ENCODE results near the gene TSPYL4.
A peak's percentile ranks its signal among the peaks of the same experiment; 100 is the strongest.

TSPYL4 gene

DNA sequence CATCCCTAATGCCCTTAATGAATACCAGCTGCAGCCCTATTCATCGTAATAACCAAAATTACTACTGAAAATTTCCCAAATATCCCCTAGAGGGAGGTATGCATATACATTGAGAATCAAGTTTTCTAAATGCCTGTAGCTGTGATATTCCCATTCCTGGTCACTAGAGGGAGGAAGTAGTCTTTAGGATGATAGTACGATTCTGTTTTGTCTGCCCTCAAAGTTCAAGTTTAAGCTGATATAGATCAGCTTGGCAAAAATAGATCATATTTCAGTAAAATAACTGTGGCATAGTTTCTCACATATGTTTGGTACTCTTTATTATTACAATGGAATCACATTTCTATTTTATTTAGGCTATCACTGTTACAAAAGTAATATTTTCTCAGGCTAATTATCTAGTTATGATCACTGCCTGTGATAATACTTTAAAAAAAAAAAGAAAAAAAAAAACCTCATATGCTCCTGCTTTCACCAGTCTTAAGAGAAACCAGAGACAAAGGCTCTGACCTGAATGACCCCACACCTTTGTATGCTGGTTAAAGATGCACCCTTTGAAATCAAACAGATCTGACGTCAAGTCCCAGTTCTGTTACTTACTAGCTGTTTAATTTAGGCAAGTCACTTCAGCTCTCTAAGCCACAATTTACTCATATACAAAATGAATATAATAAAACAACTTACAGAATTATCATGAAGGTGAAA lies 14.9 kb upstream of the TSPYL4 start:
- peak; percentile 75 for DNase-seq

DNA sequence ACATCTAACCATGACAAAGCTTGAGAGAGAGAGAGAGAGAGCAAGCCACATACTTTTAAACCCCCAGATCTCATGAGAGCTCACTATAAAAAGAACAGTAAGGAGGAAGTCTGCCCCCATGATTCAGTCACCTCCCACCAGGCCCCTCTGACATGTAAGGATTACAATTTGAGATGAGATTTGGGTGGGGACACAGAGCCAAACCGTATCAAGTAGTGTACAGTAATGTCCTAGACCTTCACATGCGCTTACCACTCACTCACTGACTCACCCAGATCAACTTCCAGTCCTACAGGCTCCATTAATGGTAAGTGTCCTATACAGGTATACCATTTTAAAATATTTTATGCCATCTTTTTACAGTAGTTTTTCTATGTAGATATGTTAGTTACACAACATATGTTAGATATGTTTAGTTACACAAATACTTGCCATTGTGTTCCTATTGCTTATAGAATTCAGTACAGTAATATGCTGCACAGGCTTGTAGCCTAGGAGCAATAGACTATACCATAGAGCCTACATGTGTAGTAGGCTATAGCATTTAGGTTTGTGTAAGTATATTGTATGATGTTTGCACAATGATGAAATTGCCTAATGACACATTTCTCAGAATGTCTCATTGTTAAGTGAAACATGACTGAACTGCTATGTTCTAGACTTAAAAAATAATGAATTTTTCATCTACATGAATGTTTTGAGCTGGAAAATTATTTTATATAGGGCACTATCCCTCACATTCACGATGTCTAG lies 14.1 kb upstream of the TSPYL4 start:
- DNase-seq, result no peak

DNA sequence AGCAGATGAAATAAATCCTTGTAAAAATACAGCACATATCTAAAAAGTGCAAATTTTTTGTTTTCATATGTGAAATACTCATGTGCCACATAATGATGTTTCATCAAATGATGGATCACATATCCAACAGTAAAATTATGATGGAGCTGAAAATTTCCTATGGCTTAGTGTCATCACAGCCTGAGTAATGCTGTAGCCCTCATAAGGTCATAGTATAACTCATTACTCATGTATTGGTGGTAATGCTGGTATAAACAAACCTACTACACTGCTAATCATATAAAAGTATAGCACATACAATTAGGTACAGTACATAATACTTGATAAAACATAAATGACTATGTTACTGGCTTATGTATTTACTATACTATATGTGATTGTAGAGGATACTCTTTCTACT lies 12.9 kb upstream of the TSPYL4 start:
- DNase-seq, result no peak

DNA sequence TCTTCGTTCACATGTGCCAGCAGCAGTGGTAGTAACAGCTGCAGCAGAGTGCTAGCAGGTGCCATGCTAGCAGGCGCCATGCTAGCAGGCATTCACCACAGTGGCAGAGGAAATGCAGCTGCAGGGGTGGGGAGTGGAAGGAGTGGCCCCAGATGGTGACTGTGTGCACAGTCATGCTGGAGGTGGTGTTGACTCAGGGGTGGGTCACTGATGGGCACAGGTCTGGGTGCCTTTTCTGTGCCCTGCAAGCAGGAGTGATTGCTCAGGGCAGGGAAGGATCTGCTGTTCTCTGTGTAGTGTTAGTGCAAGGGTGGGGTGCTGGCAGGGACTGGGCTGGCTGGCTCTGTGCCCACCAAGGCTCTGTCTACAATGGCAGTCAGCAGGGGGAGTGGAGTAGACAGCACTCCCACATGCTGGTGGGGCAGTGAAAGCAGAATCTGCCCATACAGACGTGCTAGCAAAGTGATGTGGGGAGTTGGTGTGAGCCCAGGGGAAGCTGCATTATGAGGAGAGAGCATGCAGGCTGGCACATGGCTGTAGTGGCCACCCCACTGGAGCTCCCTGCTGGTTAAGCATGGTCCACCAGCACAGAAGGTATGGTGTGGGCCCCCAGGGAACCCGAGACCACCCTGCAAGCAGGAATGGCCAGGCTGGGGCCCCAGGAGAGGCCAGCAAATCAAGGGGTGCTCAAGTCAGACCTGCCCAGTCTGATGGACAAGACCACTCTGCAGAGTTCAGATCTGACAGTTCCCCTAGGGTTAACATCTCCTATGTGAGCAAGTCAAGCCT lies 11.4 kb upstream of the TSPYL4 start:
- DNase-seq, result no peak

DNA sequence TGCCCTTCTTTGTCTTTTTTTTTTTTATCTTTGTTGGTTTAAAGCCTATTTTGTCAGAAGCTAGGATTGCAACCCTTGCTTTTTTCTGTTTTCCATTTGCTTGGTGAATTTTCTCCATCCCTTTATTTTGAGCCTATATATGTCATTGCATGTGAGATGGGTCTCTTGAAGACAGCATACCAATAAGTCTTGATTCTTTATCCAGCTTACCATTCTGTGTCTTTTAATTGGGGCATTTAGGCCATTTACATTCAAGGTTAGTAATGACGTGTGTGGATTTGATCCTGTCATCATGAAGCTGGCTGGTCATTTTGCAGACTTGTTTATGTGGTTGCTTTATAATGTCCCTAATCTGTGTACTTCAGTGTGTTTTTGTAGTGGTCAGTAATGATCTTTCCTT lies 9.5 kb upstream of the TSPYL4 start:
- DNase-seq, result no peak

DNA sequence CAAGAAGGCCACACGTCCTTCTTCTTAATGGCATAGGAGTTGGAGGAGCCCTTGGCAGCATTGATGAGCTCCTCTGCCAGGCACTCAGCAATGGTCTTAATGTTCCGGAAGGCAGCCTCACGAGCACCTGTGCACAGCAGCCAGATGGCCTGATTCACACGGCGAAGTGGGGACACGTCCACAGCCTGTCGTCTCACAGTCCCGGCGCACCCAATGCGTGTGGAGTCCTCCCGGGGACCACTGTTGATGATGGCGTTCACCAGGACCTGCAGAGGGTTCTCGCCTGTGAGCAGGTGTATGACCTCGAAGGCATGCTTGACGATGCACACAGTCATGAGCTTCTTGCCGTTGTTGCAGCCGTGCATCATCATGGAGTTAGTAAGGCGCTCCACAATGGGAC lies 4.6 kb upstream of the TSPYL4 start:
- DNase-seq, result no peak

DNA sequence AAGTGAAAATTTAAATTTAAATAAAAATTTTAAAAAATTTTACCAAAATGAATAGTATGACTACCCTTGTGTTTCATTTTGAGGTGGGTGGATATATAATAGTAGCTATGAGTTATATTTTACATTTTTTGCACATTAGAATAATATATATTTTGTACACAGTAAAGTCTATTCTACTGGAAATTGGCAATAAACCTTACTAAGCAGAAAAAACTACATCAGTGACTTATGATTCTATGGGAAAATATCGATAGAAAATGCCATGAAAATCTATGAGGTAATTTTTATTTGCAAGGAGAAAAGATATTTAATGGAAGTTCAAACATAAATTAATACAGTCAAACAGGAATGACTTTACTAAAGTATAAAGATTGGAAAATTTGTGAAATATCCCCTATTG lies 2.8 kb upstream of the TSPYL4 start:
- no peak for DNase-seq

DNA sequence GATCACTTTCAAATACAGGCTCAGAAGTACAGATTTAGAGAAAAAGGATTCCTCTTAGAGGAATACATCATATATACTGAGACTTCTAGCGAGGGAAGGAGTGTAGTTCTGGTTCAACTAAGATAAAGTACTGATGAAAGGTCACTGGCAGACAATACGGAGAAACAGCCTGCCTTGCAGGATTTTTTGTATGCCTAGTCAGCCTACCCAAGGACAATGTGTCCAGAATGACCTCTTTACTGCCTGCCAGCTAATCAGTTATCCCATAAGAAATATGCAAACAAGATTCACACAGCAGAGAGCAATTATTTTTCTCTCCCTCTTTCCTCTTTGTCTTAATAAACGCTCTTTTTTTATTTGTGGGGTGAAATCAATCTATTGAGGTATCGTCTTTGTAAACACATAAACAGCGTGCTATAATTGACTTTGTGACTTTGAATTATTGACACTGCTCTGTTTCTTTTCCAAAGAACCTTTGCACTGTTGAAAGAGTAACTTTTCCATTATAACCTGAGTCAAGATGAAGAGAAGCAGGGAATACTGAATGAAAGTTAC lies 1.4 kb upstream of the TSPYL4 start:
- DNase-seq, result no peak

DNA sequence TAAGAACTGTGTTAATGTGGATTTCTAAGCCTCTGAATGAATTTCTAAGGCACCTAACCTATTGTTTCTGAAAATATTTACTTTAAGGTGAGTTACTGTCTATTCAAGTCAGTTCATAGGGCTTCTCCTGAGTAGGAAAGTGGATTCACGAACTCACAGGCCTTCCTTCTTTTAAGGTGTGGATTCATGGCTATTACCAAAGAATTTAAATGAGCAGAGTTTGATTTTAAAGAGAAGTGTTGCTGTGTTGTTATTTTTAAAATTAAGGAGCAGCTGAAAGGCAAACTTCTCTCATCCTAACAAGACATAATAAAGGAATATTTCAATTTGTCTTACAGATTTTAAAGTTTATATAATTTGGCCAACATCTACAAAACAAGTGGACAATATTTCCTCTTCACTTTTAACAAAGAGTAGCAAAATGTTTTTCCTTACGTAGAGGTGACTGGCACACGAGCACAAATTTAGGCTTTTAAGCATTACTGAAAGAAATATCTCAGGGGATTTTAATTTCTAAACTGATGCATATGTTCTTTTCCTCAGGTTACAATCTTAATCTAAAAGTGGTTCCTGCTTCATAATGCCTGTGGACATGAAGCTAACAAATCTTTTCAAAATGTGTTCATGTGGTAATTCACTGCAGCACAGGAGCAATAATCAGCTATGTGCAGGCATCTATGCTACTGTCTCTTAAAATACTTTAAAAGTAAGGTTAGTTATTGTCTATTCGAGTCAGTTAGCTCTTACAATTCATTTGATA lies 602 bp upstream of the TSPYL4 start:
- no peak for DNase-seq

DNA sequence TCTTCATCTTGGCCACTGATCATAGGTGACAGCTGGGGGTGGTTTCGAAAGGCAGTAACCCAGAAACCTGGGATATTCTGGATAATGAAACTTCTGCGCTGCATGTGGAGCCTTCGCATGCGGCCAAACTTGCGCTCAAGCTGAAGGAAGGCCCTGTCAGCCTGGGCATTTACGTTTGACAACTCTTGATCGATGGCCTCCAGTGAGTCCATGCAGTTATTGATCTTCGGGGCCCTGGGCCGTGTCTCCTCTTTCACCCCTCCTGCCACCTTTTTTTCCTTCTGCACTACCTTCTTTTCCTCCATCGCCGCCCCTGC lies 729 bp downstream of the TSPYL4 start:
- DNase-seq, result no peak

DNA sequence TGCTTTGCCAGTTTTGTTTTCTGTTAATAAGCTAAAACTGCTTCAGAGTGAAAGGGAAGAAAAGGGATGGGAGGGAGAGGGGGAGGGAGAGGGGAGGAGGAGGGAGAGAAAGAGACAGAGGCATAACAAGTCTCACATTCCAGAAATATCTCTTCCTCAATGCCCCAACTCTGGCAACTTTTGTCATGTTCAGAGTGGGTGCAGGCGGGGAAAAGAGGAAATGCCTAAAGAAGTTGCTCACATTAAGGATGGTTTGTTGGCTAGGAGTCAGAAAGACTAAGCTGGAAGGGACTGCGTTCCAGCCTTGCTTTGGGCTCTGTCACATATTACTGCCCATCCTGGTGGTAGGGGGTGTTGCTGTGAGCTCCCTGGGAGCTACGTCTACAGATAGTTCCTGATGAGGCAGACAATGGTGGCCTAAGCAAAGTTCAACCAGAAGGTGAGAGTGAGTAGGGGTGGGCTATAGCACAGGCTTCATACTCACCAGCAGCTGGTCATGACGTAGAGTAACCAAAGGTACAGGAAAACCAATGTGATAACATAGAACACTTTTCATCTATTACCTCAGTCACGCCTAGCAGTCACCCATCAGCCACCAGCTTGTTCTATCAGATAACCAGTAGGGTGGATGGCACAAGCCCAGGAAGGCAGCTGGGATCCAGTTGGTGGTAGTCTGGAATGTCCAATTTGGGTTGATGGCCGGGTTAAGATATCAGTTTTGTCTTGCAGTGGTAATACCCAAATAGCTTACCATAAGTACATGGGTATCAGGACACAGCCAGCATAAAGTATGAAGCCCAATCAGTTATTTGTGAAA lies 2.1 kb downstream of the TSPYL4 start:
- no peak for DNase-seq

DNA sequence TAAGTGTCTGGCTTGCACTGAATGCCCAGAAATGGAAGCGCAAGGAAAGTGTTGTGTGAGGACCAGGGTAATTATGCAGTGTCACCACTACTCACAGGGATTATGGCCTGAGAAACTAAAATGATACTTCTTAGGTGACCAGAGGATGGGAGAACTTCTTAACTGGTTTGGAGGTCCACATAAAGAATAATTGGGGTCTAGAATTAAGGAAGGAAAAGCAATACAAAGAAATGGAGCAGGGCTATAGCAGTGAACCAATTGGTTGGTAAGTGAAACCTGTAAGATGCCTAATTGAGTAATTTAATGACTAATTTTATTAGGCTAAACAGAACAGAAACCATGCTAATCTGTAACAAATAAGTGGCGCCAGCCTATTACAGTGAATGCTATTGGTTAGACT lies 5.3 kb downstream of the TSPYL4 start:
- no peak for DNase-seq

DNA sequence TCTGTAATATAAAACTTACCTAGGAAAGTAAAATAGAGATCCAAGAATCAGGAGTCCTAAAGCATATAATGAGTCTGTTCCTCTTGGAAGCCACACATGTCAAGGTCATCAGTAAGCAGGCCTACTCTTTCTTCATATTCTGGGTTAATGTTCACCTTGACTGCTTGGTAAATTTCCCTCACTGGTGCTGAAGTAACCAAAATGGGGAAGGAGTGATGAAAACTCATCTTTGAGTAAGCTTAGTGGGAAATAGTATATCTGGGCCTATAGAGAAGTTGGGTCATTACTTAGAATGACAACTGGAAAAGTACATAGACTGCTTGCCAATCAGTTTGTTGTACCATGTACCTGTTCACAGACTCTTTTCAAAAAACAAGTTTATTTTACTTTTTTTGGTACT lies 6.6 kb downstream of the TSPYL4 start:
- no peak for DNase-seq

DNA sequence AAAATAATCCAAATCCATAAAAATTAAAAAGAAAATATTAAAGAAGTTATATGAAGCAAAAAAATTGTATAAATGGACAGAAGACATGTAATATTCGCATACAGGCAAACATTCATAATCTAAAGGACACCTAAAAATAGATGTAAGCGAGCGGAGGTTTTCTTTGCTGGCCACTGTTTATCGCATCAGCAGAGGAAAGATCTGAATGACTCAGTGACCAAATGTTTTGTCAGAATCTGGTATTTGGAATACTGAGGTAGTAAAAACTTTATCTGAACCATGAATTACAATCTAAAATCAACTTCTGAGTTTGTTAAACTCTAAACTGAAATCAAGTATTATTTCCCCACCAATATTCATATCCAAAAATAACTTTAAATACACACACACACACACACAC lies 7.8 kb downstream of the TSPYL4 start:
- no peak for DNase-seq

DNA sequence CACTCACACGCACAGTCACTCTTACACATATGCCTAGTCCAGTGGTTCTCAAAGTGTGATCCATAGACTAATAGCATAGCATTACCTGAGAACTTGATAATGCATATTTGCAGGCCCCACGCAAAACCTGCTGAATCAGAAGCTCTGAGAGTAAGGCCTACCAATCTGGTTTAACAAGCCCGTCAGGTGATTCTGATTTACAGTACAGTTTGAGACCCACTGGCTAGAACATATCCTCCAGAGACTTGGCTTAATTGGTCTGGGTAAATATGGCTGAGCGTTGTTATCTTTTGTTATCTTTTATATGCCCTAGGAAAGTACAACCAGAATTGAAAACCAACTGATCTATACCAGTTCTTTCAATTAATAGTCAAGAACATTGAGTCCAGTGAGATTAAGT lies 9.6 kb downstream of the TSPYL4 start:
- DNase-seq, result no peak

DNA sequence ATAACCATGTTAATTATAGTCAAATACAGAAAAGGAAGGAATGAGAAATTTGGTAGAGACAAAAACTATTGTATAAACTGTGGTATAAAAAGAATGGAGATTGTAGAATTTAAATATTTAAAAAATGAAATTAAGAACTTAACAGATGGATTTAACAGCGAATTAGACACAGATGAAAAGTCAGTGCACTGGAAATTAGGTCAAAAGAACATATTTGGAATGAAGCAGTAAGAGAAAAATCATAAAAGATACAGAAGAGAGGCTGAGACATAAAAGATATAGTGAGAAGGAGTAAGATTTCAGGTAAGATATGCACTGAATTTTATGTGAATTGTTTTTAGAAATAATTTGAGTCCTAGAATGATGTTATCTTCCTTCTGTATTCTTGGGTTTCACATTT lies 14.0 kb downstream of the TSPYL4 start:
- DNase-seq, result no peak

DNA sequence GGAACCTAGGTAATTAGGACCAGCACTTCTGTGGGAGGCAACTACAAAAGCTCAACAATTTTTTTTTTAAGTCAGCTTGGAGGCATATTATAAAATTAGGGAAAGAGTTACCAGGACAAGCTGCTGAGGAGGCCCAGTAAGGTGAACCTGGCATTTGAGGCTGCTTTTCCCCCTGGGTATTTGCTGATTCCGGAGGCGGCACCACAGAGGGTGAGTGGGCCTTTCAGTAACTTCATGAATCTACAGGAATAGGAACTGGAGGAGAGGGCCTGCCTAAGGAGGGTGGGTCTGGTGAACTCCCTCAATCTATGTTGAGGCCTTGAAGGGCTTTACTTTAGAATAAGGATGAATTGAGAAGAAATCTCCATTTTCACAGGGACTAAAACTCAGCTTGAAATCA lies 14.6 kb downstream of the TSPYL4 start:
- DNase-seq, result no peak

DNA sequence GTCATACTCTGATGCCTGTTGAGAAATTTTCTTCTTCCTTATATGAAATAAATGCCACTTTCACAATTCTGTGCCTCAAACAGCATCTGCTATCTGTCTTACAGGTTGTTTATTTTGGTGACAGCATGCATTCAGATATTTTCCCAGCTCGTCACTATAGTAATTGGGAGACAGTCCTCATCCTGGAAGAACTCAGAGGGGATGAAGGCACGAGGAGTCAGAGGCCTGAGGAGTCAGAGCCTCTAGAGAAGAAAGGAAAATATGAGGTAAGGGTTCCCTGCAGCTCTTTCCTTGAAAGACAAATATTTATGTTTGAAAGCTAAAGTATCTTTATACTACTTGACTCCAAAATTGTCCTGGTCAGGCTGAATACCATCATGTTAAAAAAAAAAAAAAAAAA lies 15.8 kb downstream of the TSPYL4 start:
- DNase-seq, result no peak

DNA sequence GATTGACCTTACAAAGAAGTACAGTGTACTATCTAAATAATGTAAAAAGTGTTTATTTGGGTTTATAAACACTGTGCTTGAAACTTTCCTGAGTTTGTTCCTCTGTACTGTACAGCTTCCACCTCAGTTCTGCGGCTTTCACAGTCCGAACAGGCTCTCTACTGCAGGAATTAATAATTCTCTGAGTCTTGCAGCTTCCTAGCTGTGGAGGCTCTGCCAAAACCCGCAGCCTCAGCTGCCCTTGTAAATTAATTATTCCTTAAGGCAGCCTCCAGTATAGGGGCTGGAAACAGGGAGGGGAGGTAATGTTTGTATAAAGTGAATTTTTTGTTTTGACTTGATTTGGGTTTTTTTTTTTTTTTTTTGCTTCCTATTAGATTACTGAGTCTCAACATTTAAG lies 19.2 kb downstream of the TSPYL4 start:
- no peak for DNase-seq

DNA sequence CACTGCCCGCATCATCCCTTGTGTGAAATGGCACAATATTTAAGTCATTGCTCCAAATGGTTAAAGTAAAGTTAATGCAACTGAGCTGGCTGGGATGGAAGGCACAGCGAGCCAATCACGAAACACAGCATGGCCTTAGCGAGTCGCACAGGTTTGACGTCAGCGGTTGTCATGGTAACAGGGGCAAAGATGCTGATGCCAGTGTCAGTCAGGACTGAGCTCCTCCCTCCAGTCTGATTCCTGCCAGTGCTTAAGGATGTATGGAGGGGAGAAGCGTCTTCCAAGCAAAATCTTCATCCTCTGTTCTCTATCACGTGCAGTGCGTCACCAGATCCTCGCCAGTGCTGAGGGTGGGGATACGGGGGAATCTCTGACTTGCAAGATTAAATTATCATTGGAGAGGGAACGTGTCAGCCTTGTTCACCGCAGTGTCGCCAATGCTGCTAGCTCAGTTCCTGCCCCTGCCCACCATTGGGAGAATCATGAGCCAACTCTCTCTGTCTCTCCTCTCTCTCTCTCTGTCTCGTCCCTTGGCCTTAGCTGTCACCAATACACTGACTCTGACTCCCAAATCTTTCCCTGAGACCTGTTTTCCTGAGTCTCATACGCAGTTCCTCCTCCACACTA lies 24.5 kb downstream of the TSPYL4 start:
- DNase-seq, result no peak

DNA sequence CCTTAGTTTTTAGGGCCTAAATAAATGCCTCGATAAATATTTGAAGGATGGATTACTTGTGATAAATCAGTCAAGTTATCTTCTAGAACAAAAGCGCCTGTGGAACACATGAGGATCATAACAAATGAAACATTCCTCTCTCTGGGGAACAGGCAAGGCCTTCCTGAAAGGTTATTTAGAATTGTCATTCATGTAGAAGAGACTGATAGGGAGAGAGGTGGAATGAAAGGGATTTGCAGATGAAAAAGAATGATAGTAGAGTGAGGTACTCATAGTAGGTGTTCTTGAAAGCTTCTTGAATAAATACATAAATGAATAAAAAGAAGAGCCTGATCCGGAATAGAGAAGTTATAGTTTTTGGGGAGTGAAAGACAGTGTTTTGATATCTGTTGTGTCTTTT lies 30.5 kb downstream of the TSPYL4 start:
- no peak for DNase-seq

DNA sequence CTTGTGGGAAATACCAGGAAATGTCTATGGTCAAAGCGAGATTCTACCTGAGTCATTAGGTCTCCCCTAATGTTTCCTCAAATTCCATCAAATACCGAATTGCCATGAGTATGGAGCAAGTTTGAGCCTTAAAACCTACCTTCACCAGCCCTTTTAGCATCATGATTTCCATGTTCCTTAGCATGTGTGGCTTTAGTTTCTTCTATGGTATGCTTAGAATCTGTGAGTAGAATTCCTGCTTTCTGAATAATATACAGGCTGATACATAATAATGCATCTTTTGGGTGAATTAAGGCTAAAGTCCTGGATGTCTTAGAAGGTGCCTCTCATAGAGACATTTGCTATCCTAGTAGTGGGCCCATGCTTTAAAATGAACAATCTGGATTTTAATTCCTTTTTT lies 32.0 kb downstream of the TSPYL4 start:
- DNase-seq, result no peak
